Progenitor cell of endocrine pancreas (in vitro differentiated cells): ENCODE data around the gene TRIM46. TPM values are rescaled to one million over a fixed set of nuclear protein-coding genes. Genes with fewer than 3 reads are reported as not detected.

ENCODE experiments used
- DNase-seq: peaks from one replicate; pipeline ENCODE4 v3.0.0; 2021; ENCODE audit warnings: low spot score; ENCODE audit not compliant: unreplicated experiment
- H3K27ac Mint-ChIP-seq: 2 replicates; pipeline ENCODE4 v1.8.0; 2021; ENCODE audit warnings: mild to moderate bottlenecking, moderate library complexity, mixed read lengths
- H3K27me3 Mint-ChIP-seq: 2 replicates; pipeline ENCODE4 v1.8.0; 2021; ENCODE audit warnings: mixed read lengths
- H3K36me3 Mint-ChIP-seq: 2 replicates; pipeline ENCODE4 v1.8.0; 2022; ENCODE audit warnings: mixed read lengths; ENCODE audit not compliant: insufficient read depth
- H3K4me1 Mint-ChIP-seq: 2 replicates; pipeline ENCODE4 v1.8.0; 2021; ENCODE audit warnings: low read depth, mixed read lengths
- H3K4me3 Mint-ChIP-seq: 2 replicates; pipeline ENCODE4 v1.8.0; 2021; ENCODE audit warnings: low read depth, mild to moderate bottlenecking, moderate library complexity, mixed read lengths
- H3K9me3 Mint-ChIP-seq: 2 replicates; pipeline ENCODE4 v1.8.0; 2021; ENCODE audit warnings: low read depth, mixed read lengths
- long read RNA-seq: library from polyadenylated mRNA; unstranded; transcript quantifications from one replicate; pipeline ENCODE4 v2.0.0, GENCODE V29; 2020
- total RNA-seq: library from RNA; stranded (reverse); gene quantifications from 2 replicates; pipeline ENCODE4 v1.2.1, GENCODE V29; 2021
- TF ChIP-seq, protein P1 (sequence below): fragments of 200-600 bp; sonication (generic); IDR thresholded peaks from one replicate; pipeline ENCODE4 v1.5.0; 2021; ENCODE audit warnings: antibody characterized with exemption, mild to moderate bottlenecking; ENCODE audit not compliant: unreplicated experiment

Gene TRIM46, protein sequence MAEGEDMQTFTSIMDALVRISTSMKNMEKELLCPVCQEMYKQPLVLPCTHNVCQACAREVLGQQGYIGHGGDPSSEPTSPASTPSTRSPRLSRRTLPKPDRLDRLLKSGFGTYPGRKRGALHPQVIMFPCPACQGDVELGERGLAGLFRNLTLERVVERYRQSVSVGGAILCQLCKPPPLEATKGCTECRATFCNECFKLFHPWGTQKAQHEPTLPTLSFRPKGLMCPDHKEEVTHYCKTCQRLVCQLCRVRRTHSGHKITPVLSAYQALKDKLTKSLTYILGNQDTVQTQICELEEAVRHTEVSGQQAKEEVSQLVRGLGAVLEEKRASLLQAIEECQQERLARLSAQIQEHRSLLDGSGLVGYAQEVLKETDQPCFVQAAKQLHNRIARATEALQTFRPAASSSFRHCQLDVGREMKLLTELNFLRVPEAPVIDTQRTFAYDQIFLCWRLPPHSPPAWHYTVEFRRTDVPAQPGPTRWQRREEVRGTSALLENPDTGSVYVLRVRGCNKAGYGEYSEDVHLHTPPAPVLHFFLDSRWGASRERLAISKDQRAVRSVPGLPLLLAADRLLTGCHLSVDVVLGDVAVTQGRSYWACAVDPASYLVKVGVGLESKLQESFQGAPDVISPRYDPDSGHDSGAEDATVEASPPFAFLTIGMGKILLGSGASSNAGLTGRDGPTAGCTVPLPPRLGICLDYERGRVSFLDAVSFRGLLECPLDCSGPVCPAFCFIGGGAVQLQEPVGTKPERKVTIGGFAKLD
- total RNA-seq = 21.1 and 25.7 TPM in 2 replicates
- long read RNA-seq, partial matches to known transcripts = 0 of 2 reads
- long read RNA-seq, other reads (novel, unspliced or antisense) = 2 of 2 reads

DNA sequence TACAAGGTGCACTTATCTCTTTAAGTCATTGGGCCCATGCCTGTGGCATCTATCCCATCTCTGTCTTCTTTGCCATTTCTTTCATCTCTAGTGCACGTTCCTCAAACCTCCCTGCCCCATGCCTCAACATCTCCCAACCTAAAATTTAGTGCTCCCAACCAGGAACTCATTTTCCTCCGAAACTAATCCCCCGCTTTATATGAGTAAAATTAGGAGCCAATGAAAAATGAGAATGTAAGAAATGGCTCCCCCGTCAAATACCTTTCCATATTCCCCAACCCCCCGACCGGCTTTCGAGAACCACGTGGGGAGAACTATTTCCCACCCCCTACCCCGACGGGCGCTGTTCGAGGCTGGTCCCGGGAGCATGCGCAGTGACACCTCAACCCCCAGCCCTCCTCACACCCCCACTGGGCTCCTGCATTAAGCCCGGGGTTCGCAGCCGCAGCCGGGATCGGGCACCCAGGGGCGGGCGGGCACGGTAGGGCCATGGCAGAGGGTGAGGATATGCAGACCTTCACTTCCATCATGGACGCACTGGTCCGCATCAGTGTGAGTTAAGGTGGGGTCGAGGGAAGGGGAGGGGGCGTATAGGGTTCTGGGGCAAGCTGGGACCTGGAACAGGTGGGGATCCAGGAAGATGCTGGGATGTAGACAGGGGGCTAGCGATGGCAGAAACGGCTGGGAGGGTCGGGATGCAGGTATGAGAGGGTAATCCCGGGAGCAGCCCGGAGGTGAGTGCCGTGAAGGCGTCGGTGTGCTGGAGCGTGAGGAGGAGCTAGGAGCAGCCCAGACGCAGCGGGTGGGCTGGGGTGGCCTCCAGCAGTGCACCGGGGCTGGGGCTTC lies at the start of gene TRIM46:
Gene TRIM46 (plus strand): TSS at position 372 of the 846 bp plus-strand sequence. CDS start 118 bp downstream, at position 490.
- Mint-ChIP-seq H3K36me3 (peaks cover 6% of the 10 kb centered on the region), H3K4me3 (peak within 1 kb of the TSS; percentile 93), H3K9me3 (no peaks in the 10 kb centered on the region), H3K27me3 (no peaks in the 10 kb centered on the region), H3K4me1 (peaks cover 29% of the 10 kb centered on the region), H3K27ac (peak within 1 kb of the TSS; percentile 96)
- TF ChIP-seq, protein P1, sequence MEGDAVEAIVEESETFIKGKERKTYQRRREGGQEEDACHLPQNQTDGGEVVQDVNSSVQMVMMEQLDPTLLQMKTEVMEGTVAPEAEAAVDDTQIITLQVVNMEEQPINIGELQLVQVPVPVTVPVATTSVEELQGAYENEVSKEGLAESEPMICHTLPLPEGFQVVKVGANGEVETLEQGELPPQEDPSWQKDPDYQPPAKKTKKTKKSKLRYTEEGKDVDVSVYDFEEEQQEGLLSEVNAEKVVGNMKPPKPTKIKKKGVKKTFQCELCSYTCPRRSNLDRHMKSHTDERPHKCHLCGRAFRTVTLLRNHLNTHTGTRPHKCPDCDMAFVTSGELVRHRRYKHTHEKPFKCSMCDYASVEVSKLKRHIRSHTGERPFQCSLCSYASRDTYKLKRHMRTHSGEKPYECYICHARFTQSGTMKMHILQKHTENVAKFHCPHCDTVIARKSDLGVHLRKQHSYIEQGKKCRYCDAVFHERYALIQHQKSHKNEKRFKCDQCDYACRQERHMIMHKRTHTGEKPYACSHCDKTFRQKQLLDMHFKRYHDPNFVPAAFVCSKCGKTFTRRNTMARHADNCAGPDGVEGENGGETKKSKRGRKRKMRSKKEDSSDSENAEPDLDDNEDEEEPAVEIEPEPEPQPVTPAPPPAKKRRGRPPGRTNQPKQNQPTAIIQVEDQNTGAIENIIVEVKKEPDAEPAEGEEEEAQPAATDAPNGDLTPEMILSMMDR = no peak
- no peak for DNase-seq

DNA sequence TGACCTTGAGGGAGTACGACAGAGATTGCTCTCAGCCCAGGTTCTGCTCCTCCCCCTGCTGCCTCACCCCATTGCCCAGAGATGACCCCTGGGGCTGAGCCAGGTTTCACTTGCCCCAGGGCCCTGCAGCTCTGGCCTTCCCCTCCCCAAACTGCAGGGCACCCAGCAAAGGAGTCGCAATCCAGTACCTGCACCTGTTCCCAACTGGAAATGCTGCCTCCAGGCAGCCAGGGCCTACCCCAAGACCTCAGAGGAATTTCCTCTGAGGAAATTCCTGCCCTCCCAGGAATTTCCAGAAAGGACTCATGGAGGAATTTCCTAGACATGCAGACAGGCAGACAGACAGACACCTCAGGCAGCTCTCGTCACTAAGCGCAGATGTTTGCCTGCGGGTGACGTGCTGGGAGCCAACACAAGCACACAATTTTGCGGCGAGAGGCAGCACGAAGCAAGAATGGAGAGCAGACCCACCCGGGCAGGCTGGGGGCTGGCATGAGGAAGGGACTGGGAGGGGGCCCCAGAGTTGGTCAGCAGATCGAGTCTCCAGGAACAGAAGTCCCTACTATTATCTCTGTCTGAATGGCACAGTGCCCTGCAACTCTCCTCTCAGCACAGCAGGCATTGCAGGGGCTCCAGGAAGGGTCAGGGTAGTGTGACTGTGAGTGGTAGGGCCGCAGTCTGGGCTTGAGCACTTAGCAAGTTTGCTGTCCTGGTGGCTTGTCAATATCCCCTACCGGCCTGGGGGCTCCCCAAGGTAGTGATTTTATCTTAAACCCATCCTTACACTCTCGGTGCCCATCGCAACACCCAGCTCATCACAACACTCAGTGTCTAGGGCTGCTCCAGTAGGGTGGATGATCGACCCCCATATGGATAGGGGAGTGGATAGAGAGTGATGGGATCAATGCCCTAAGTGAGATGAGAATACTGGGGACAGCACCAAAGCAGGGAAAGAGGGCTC lies 48.9 kb upstream of the TRIM46 start:
- Mint-ChIP-seq H3K4me1 (peaks cover 28% of the 10 kb centered on the region), H3K27ac (no peak overlapping the region), H3K4me3 (no peak overlapping the region), H3K36me3 (no peaks in the 10 kb centered on the region), H3K9me3 (no peaks in the 10 kb centered on the region), H3K27me3 (peaks cover 52% of the 10 kb centered on the region)
- no peak for DNase-seq
- TF ChIP-seq, protein P1 = no peak

DNA sequence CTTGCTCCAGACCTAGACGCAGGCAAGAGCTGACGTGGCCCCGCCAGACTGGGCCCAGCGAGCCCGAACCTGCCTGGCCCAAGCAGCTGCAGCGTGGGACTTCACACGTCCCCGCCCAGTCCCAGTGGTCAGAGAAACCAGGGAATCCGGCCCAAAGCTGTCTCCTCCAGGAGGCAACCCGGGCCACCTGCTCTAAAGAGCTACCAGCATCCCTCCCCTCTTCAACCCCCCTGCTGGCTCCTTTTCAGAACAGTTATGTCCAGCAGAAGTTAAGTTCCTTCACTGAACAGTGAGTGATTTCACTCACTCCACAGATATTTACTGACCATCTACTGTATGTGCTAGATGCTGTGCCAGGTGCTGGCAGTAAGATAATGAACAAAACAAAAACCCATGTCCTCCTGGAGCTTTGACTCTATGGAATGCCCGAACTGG lies 48.1 kb upstream of the TRIM46 start:
- H3K36me3 Mint-ChIP-seq = no peaks in the 10 kb centered on the region
- peak overlapping the region; percentile 57 for H3K4me3 Mint-ChIP-seq
- H3K27ac Mint-ChIP-seq = peak overlapping the region; percentile 86
- TF ChIP-seq, protein P1 = no peak
- H3K9me3 Mint-ChIP-seq = no peaks in the 10 kb centered on the region
- peaks cover 48% of the 10 kb centered on the region for H3K27me3 Mint-ChIP-seq
- no peak for DNase-seq
- peaks cover 34% of the 10 kb centered on the region for H3K4me1 Mint-ChIP-seq

DNA sequence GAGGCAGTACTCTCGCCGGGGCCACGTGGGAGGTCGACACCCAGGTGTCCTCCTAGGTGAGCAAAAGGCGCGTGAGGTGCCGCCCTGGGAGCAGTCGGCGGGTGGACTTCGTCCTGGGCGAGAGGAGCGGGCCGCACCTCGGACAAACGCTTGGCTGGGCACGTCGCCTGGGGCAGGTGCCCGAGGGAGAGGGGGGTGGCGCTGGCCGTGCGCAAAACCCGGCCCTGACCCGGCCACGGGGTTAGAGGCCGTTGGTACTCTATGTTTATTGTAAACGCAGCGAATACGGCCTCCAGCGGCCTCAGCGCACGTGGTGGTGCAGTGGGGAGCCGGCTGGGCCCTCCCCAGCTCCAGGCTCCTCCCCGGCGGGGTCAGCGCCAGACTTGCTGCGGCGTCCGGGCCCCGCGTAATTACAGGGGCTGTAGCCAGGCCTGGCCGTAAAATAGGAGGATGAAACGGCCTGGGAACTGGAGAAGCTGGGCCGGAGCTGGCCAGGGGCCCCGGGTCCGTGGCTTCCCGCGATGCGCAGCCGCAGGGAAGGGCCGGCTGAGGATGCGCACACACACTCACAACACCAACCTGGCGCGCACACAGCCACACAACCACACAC lies 47.6 kb upstream of the TRIM46 start:
- Mint-ChIP-seq H3K27me3 (peaks cover 46% of the 10 kb centered on the region), H3K9me3 (no peaks in the 10 kb centered on the region), H3K4me3 (peak overlapping the region; percentile 80), H3K4me1 (peaks cover 40% of the 10 kb centered on the region), H3K36me3 (no peaks in the 10 kb centered on the region), H3K27ac (peak overlapping the region; percentile 86)
- no peak for DNase-seq
- TF ChIP-seq, protein P1 = no peak
